NCI-H2081 treated with DMSO at 0.1 percent for 48 hours (cell line): Measurements from ENCODE around the gene HOXB1.
"Not testable (repeated sequence)": the region's sequence is repeated elsewhere in the genome, so short reads cannot be mapped to it uniquely, and the experiment has no call there.

ENCODE experiments used
- DNase-seq: peaks from one replicate; lab custom pipeline; 2025; lab: John Stamatoyannopoulos, UW

Gene HOXB1

GRCh38 chr17:48494335-48494734, 36.5 kb downstream of the HOXB1 start:
- DNase-seq = no peak

- peak; percentile 81 for DNase-seq
Measured at GRCh38 chr17:48492401-48493298, 38.2 kb downstream of the HOXB1 start.

- no peak for DNase-seq
Measured at GRCh38 chr17:48491527-48492273, 39.1 kb downstream of the HOXB1 start.

- no peak for DNase-seq
Measured at GRCh38 chr17:48490451-48490892, 40.3 kb downstream of the HOXB1 start.

GRCh38 chr17:48489781-48490180, 41.0 kb downstream of the HOXB1 start:
- DNase-seq = no peak

GRCh38 chr17:48488548-48489106, 42.2 kb downstream of the HOXB1 start:
- DNase-seq = no peak

GRCh38 chr17:48487221-48487620, 43.6 kb downstream of the HOXB1 start:
- no peak for DNase-seq

- DNase-seq = no peak
Measured at GRCh38 chr17:48486557-48486956, 44.3 kb downstream of the HOXB1 start.

- no peak for DNase-seq
Measured at GRCh38 chr17:48484850-48485249, 46.0 kb downstream of the HOXB1 start.

- no peak for DNase-seq
Measured at GRCh38 chr17:48484256-48484655, 46.6 kb downstream of the HOXB1 start.

- no peak for DNase-seq
Measured at GRCh38 chr17:48483471-48484131, 47.2 kb downstream of the HOXB1 start.

- DNase-seq = no peak
Measured at GRCh38 chr17:48483004-48483403, 47.8 kb downstream of the HOXB1 start.

- DNase-seq = not testable (repeated sequence)
Measured at GRCh38 chr17:48482301-48482700, 48.5 kb downstream of the HOXB1 start.

- no peak for DNase-seq
Measured at GRCh38 chr17:48479014-48479402, 51.8 kb downstream of the HOXB1 start.
